ENCODE data around the gene CORO7.

The CORO7 gene

GRCh38 chr16:4317532-4318450, 98.6 kb downstream of the CORO7 start:
- no peak for DNase-seq

DNA sequence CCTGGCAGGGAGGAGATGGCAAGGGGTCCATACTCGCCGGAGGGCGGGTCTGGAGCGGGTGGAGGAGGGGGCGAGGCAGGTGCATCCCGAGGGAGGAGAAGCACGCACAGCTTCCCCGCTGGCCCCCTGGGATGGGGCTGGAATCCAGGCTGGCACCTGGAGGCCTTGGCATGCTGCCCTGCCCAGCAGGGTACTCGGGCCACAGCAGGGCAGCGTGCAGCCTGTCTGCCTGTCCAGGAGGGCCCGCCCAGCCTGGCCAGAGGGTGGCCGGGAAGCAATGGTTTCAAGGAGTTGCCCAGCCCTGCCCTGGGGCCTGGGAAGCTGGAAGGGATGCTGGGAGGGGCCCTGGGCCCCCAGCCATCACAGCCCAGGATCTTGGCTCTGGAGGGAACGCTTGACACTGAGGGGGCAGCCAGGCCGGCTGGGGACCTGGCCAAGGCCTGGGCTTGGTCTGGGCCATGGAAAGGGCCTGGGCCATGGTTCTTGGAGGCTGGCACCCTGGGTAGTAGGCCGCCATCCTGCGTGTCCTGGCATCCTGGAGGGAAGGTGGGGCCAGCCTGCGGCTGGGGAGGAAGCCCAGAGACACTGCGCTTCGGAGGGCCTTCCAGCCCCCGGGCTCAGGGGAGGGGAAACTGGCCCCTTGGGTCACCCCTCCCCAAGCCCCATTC, 99.4 kb downstream of the CORO7 start:
- no peak for DNase-seq

GRCh38 chr16:4316108-4316863, 100.1 kb downstream of the CORO7 start:
- DNase-seq: no peak

- DNase-seq: no peak
Measured at GRCh38 chr16:4315186-4316107, 100.9 kb downstream of the CORO7 start, which contains the start of gene GLIS2. GLIS2 (plus strand) TSS chr16:4316067; CDS start chr16:4332281, 16,214 bp downstream.

DNA sequence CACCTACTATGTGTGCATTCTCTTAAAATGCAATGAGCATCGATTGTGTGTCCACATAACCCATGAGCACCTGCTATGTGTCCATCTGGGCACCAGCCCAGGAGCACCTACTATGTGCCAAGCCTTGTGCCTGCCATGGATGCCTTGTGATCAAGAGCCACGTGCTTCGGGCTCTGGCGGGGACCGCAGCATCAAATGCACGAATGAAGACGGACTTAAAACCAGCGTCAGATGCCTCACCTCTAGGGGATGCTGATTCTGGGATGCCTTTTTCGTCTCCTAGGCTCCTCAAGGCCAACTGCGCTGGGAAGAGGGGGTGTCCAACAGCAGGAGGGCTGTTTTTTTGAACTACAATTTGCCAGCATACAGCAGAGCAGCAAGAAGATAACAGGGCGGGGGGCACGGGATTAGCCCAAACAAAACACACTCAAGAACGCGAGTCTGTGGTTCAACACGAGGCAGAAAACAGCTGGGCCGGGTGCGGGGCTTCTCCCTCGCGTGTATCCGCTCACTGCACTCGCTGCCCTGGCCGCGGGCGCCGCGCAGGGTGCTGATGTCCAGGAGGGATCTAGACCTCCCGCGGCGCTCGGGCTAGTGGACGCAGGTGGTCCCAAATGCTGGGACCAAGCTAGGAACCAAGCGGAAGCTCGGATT, 101.7 kb downstream of the CORO7 start:
- DNase-seq: no peak

- DNase-seq: peak; percentile 21
Measured at GRCh38 chr16:4313563-4314531, 102.5 kb downstream of the CORO7 start.

- peak; percentile 79 for DNase-seq
Measured at GRCh38 chr16:4309833-4310266, 106.5 kb downstream of the CORO7 start.

DNA sequence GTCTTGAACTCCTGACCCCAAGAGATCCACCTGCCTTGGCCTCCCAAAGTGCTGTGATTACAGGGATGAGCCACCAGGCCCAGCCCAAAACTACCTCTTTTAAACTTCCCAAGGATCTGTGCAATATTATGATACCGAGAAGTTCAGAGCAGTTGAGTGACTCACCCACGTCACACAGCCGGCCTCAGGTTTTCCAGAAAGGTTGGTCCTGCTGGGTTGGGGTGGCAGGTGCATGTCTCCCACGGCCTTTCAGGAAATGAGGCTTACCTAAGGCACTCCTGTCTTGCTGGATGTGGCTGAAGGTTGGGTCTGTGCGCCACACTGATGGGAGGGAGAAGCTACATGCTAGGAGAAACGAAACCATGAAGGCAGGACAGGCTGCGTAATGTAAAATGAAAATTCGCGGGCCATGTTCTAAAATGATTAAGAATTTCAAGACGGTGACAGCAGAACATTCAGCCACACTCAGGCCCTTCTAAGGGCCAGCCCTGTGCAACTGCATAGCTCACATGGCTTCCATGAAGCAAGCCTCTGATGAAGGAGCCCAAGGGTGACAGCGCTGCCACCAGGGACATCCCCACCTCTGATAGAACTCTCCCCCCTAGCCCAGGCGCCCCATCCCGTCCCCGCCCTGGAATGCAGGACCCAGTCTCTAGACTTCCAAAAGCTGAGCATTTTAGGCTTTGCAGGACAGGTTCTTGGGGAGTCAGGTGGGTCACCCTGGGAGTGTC, 107.1 kb downstream of the CORO7 start:
- DNase-seq: no peak

DNA sequence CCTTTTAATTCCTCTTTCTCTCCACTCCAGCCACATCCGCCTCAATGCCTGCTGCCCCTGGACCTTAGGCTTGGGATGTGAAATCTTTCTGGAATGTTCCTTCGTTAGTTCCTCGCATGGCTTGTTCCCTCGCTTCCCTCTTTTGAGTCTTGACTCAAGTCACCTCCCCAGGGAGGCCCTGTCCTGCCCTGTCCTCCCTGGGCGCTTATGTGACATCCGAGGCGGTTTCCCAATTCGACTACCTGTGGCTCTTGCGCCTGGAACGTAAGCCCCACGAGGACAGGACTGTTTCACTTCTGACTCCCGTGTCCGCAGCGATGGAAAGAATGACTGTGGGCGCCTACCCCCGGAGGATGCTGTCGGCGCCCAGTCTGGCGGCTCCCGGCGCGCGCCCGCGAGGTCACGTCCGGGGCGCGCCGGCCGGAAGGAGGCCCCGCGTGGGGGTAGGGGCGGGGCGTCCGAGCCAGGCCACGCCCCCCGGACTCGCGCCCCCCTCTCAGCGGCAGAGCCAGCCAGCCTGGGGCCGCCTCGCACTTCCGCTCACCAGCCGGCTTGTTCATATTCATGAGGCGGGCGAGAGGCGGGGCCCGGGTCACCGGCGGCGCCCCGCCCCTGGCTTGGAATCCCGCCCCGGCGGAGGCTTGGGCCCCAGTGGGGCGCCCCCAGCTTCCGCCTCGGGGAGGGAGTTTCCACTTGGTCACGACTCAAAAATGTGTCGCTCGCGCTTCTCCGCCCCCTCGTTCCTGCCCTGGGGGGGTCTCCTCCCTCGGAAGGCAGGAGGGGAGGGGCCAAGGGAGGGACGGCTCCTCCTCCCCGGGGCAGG, 109.0 kb downstream of the CORO7 start:
- peak; percentile 96 for DNase-seq

GRCh38 chr16:4306470-4307214, 109.8 kb downstream of the CORO7 start:
- DNase-seq: no peak
